Lung (tissue), 12 donors: ENCODE results near the gene KIAA0040. TPM values are rescaled to one million over a fixed set of nuclear protein-coding genes. Genes with fewer than 3 reads are reported as not detected.

ENCODE experiments used
- ATAC-seq: fragments of 200-7000 bp; cut with Tn5 transposase; one replicate; pipeline ENCODE4 v1.9.1; 2020; ENCODE audit warnings: moderate number of reproducible peaks; ENCODE audit not compliant: insufficient read depth, low FRiP score
- DNase-seq, 3 donors: peaks; one replicate each; pipeline ENCODE4 v3.0.0-alpha.2; 2013 to 2017
- H3K27ac ChIP-seq, 2 donors: one replicate each; pipeline ENCODE4 v1.5.1; 2013; ENCODE audit warnings: mild to moderate bottlenecking in 2 of 2, moderate library complexity in 2 of 2, control low read depth in 1 of 2, inconsistent platforms in 1 of 2, low read depth in 1 of 2, low read length in 1 of 2
- H3K27me3 ChIP-seq, 3 donors: one replicate each; pipeline ENCODE4 v1.5.1; 2013; ENCODE audit warnings: low read length in 2 of 3; ENCODE audit not compliant: control insufficient read depth in 3 of 3, insufficient read depth in 3 of 3
- H3K36me3 ChIP-seq, 4 donors: one replicate each; pipeline ENCODE4 v1.5.1; 2013; ENCODE audit warnings: low read length in 4 of 4, mild to moderate bottlenecking in 1 of 4, moderate library complexity in 1 of 4; ENCODE audit not compliant: control insufficient read depth in 4 of 4, insufficient read depth in 4 of 4
- H3K4me1 ChIP-seq, 5 donors: one replicate each; pipeline ENCODE4 v1.5.1; 2013; ENCODE audit warnings: low read length in 5 of 5, mild to moderate bottlenecking in 2 of 5, moderate library complexity in 1 of 5; ENCODE audit not compliant: control insufficient read depth in 5 of 5, insufficient read depth in 5 of 5
- H3K4me3 ChIP-seq: one replicate; pipeline ENCODE4 v1.5.1; 2013; ENCODE audit warnings: mild to moderate bottlenecking, control low read depth, moderate library complexity
- H3K9ac ChIP-seq, 2 donors: one replicate each; pipeline ENCODE4 v1.5.1; 2013; ENCODE audit warnings: low read length in 2 of 2, control low read depth in 1 of 2; ENCODE audit not compliant: insufficient read depth in 1 of 2
- H3K9me3 ChIP-seq, 4 donors: one replicate each; pipeline ENCODE4 v1.5.1; 2013; ENCODE audit warnings: low read length in 3 of 4, mild to moderate bottlenecking in 1 of 4, moderate library complexity in 1 of 4; ENCODE audit not compliant: control insufficient read depth in 4 of 4, insufficient read depth in 3 of 4
- CTCF ChIP-seq: IDR thresholded peaks from 2 replicates; pipeline ENCODE4 v1.5.1; 2012; ENCODE audit warnings: mild to moderate bottlenecking; ENCODE audit errors: control extremely low read depth, extremely low read depth
- WGBS, 2 donors: extraction: QIAGEN DNeasy Blood & Tissue Kit; methylation state at CpG; one replicate each; pipeline ENCODE4 v1.1.7; 2013; 5-methylcytosine and 5-hydroxymethylcytosine counted together
- polyA plus RNA-seq, 2 donors: library from polyadenylated mRNA; stranded (reverse); fragments of 200-250 nt; gene quantifications; one replicate each; pipeline ENCODE4 v1.2.1, GENCODE V29; 2013
- total RNA-seq, 2 donors: library from RNA; depleted of rRNA in 1 of 2; stranded (reverse); fragments of >200 nt in 1 of 2; gene quantifications; one replicate each; pipeline ENCODE4 v1.2.1, GENCODE V29; 2014 to 2021
- donor health status: control.
- donor health status: control.
- donor health status: Bipolar disorder and iron deficiency.
- donor health status: healthy.
- donor health status: DM: yes; HTN: yes; CAD: no.

KIAA0040 gene
- total and polyA plus RNA-seq, 4 donors, result 13.4 to 37.9 (median 29.5) TPM

- Histone ChIP-seq H3K36me3 (no peaks in the 10 kb centered on the region), H3K9ac (no peak overlapping the region), H3K9me3 (peaks cover 0 to 2% (median 0%) of the 10 kb centered on the region in 4 donors), H3K4me1 (peaks cover 0 to 9% (median 0%) of the 10 kb centered on the region in 5 donors), H3K27me3 (no peaks in the 10 kb centered on the region), H3K4me3 (no peak overlapping the region), H3K27ac (peak overlapping the region in 1 of 2 donors; percentile 71)
- ATAC-seq (no peak), DNase-seq (no peak)
- no peak for TF ChIP-seq CTCF
- WGBS, 2 donors, result 16 to 25% methylated on average over 6 of the region's 6 CpGs
These were observed 16.4 kb upstream of the KIAA0040 start for GRCh38 chr1:175208773-175209492.

GRCh38 chr1:175207971-175208370 is 15.4 kb upstream of the KIAA0040 start:
- no peak overlapping the region for H3K4me3 ChIP-seq
- DNase-seq, result no peak
- H3K27ac ChIP-seq, result no peak overlapping the region
- 94% methylated on average over 2 of the region's 2 CpGs for WGBS, 2 donors
- H3K27me3 ChIP-seq, result no peaks in the 10 kb centered on the region
- no peak for ATAC-seq
- TF ChIP-seq CTCF, result no peak
- no peaks in the 10 kb centered on the region for H3K36me3 ChIP-seq
- no peaks in the 10 kb centered on the region for H3K9me3 ChIP-seq
- H3K9ac ChIP-seq, result no peak overlapping the region
- peaks cover 0 to 16% (median 4%) of the 10 kb centered on the region in 5 donors for H3K4me1 ChIP-seq

GRCh38 chr1:175206687-175207086 is 14.1 kb upstream of the KIAA0040 start:
- Histone ChIP-seq H3K9me3 (no peaks in the 10 kb centered on the region), H3K4me3 (no peak overlapping the region), H3K36me3 (no peaks in the 10 kb centered on the region), H3K4me1 (peaks cover 0 to 19% (median 4%) of the 10 kb centered on the region in 5 donors), H3K9ac (no peak overlapping the region), H3K27me3 (no peaks in the 10 kb centered on the region), H3K27ac (no peak overlapping the region)
- ATAC-seq (no peak), DNase-seq (no peak)
- no peak for TF ChIP-seq CTCF

- ATAC-seq (peak; percentile 54), DNase-seq (peak; percentile 49 to 85 (median 68))
- no peak overlapping the region for H3K9ac ChIP-seq
- H3K4me3 ChIP-seq, result no peak overlapping the region
- no peaks in the 10 kb centered on the region for H3K36me3 ChIP-seq
- no peaks in the 10 kb centered on the region for H3K27me3 ChIP-seq
- no peaks in the 10 kb centered on the region for H3K9me3 ChIP-seq
- no peak overlapping the region for H3K27ac ChIP-seq
- no peak for TF ChIP-seq CTCF
- whole genome bisulfite sequencing, 2 donors, result 40 to 51% methylated on average over 2 of the region's 2 CpGs
- H3K4me1 ChIP-seq, result peaks cover 4 to 41% (median 18%) of the 10 kb centered on the region in 5 donors
These were observed 11.8 kb upstream of the KIAA0040 start for GRCh38 chr1:175204330-175204729.
